HG03442 (cell line): ENCODE data around the gene NFASC.

Experiments
- ATAC-seq: cut with Tn5 transposase; IDR thresholded peaks from one replicate; pipeline ENCODE4 v1.9.1; 2021; ENCODE audit warnings: mild to moderate bottlenecking, moderate library complexity; ENCODE audit not compliant: unreplicated experiment

Gene NFASC

DNA sequence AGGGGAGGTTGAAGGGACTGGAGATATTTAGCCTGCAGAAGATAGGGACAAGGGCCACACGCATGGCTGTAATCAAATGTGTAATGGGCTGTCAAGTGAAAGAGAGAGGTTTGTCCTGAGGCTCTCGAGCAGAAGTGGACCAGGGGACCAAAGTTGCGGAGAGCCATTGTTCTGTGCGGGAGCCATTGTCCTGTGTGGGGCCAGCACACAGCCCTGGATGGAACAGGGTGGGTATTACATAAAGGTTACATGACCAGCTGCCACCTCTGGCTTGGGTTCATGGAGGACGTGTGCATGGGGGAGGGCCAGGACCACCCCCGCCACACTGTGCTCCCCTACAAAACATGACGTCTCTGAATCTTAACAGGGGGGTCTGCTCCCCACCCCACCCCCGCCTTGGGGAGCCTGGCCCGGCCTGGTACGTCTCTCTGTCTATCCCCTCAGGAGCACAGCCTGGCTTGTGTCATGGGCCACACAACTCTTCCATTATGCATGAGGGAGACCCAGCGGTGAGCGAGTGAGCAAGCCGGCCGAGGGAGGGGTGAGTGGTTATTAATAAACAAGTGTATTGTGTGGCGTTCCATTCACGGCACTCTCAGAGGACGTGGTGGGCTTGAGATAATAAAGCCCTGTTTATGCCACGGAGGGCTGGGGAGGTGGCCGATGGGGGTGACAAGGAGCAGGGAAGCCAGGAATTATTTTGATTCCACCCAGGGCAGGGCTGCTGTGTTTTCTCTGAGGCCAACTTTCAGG is at the start of gene NFASC:
Gene NFASC (plus strand): TSS at position 703 of the 753 bp plus-strand sequence. CDS start 73,454 bp downstream, outside the sequence.
- no peak for ATAC-seq

DNA sequence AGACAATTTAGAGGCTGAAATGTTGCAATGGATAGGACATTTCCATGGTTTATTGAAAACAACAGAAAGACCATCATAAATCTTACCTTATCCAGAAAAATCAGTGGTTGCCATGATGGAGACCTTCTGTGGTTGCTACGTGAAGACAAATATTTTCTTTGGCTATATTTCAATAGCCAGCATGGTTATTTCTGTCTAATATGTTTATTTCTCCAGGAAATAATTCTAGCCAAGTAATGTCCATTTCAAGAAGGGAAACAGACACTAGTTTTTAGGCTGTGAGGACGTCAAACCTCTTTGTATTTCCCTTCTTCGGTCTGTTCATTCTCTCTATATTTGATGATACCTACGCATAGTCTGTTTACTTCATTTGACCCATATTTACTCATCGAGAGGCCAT is 49.2 kb upstream of the NFASC start:
- no peak for ATAC-seq

DNA sequence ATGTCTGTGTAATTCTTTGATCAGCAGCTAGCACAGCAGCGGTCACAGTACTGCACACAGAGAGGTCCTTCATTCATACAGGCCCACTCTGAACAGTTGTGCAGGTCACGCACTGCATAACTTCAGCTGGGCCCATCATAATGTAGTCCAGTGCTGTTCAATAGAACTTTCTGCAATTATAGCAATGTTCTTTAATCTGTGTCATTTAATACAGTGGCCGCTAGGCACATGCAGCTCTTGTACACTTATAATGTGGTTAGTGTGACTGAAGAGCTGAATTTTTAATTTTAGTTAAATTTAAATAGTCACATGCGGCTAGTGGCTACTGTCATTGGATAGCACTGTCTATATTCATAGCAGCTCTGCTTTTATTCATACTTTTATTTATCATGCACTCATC is 48.7 kb upstream of the NFASC start:
- ATAC-seq, result no peak

DNA sequence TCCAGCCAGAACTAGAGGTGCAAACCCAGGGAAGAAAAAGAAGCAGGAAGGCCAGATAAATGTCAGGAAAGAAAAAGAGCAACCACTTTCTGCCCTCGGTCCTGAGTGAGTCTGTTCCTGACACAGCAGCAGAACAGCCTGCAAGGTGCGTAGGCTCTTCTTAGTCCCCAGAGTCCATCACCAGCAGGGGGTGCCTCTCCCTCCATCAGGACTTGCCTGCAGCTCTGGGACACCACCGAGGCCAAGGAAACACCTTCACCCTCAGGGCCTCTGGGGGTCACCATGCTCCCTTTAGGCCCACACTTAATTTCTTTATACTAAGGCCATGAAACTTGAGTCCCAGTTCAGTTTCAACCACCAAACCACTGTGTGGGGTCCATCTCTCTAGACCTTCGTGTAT is 43.7 kb upstream of the NFASC start:
- ATAC-seq, result no peak

DNA sequence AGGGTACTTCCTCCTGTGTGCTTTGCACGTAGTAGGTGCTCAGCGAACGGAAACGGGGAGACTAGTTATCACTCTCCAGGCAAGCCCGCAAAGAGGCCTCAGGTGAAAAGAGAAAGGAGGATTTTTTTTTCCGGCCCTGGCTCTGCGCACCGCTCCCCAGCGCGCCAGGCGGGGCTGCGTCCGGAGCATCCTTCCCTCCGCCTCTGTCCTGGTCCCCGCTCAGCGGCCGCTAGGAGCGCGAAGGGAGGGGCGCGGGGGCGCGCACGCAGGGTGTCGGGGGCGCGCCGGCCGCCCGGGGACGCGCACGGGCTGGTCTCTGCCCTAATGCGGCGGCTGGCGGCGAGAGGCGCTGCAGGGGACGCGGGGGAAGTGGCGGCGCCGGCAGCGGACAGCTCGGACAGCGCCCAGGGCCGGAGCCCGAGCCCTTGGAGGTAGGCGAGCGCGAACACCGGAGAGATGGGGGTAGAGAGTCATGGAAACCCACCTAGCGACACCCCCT is 42.3 kb upstream of the NFASC start:
- no peak for ATAC-seq

DNA sequence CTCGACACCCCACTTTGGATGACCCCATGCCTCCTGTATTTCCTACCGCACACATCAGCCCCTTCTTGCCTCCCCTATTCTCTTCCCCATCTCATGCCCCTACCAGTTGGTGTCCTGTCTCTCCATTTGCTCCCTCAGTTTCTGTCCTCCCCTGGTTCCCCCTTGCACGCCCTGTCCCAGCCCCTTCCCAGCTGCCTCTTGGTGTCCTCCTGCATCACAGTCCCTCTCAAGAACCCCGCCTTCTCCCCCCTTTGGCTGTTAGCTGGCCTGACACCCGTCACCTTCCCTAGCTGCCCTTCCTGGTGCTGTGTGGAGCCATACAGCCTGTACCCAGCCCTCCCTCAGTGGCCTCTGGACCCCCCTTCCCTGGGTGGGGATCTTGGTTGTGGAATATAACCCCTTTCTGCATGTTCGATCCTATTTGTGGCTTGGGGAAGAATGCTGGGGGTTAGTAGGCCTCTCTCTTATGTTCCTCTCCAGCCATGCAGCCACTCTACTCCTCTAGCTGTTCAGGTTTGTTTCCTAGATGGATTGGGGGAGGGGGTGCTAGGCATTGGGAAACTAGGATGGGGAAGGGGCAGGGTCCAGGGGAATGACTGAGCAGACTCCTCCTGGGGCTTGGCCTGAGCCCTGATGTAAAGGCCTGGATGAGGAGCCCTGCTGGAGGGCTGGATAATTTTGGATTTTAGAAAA is 41.4 kb upstream of the NFASC start:
- ATAC-seq, result no peak

DNA sequence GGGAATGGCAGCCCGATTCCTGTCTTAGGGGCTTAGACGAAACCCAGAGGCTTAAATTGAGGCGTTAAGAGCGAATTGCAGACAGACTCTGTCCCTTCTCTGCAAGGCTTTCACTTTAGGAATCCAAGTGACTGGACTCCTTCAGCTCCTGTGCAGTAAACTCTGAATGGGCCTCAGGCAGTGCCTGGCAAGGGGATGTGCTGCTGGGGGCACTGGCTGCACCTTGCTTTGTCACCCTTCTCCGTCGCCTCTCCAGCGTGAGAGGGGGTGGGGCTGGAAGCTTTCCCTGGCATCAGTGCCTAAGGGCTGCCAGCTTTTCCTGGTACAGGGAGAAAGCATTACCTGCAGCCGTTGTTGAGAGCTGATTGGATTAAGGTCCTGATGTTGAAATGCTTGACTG is 39.9 kb upstream of the NFASC start:
- ATAC-seq, result no peak

DNA sequence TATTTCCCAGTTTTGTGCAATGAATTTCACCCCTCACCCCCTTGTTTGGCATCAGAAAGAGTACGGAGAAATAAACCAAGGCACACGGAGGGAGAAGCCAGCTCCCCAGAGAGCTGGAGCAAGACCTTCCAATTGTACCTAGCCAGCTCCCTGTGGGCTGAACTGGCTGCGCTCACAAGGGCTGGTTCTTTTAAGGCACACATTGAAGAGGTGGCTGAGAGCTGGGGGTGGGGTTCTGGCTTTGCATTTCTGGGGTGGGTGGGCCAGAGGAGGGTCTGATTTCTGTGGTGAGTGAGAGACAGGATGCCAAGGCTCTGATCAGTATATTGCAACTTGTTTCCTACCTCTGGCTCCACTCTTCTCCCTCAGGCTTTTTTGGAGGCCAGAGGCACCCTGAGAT is 39.5 kb upstream of the NFASC start:
- no peak for ATAC-seq

DNA sequence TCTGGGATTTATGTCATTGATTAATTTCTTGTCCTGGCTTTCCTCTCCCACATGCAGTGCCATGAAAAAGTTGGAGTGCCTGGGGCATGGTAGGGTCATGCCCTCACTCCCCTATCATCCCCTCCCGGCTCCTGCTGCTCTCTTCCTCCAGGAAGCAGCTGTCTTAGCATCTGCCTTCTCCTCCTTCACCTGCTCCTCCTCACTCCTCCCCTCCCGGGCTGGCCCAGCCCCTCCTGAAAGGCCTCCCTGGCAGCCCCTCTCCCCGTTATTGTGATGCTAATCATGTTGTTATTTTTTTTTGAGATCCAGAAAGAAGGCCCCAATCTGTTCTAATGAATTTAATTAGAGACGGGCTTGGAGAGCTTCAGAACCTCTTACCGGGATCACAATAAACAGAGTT is 36.3 kb upstream of the NFASC start:
- ATAC-seq, result no peak

DNA sequence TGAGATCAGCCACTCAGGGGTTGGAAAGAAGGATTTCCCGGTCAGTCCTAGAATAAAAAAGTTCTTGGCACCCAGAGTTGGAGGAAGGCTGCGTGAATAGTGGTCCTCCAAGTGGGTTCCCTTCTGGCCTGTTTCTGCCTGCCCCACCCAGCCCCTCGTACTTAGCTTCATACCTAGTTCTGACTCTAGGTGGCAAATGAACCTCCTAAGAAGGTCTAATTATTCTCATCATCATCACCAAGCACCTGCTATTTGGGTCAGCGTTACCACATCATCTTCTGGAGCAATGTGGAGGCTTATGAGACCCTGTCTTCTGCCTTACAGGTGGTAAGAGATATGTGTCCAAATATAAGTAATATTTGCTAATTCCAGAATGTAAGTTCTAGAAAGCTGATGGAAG is 35.9 kb upstream of the NFASC start:
- no peak for ATAC-seq

DNA sequence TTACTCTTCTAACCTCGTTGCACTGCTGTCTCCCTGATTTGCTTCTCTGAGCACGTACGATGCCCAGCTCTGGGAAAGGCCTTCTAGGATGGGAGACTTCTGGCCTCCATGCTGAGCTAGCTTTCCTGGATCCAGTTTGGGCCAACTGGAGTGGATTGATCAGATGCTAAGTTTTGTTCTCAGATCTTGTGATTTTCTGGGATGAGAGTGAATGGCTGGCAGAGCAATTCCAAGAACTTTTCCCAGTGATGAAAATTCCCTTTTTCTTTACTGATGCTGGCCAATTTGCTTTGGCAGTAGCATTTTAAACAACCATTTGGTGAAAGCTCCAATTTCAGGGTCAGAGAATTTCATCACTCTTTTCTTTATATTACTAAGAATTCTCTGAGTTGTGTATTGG is 34.9 kb upstream of the NFASC start:
- ATAC-seq, result no peak

DNA sequence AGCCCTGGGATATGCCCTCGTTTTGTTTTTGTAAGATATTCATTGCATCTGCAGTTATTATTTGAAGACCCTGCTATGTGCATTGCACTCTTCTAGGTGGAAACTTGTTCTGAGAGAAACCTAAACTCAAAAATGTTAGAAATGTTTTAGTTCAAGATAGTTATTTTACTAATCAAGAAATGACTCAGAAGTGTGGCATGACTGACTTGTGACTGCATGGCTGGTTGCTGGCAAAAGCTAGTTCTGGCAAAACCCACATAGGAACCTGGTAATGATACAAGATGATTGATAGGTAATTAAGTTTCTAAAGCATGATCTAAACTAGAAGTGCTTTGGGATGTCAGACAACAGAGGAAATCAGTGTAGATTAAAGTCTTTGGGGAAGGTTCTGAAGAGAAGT is 33.8 kb upstream of the NFASC start:
- no peak for ATAC-seq

DNA sequence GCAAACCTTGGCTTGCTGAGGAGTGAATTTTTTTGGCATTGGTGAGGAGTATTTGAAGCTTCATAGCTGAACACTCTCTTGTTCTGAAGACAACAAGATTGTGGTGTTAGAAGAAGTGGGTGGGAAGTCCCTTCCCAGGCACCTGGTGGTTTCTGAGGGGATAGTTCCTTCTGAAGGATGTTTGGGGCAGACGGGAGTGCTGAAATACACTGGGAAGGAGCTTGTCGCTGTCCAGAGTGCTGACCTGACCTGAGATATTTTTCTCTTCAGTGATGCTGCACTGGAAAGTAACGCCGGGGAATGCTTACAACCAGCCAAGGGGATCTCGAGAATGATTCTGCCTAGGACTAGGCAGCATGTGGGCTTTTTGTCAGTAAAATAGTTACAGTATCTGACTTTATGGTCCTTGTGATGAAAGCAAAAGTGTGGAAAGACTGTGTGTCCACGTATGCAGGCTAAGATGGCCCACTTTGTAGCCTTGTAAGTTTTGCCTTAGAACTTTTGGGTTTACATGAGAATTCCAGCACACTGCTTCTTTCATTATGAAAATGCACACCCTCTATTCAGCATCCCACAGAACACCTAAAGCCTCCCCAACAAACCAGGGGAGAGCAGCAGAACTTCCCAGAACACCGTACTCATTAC is 33.1 kb upstream of the NFASC start:
- ATAC-seq, result no peak

DNA sequence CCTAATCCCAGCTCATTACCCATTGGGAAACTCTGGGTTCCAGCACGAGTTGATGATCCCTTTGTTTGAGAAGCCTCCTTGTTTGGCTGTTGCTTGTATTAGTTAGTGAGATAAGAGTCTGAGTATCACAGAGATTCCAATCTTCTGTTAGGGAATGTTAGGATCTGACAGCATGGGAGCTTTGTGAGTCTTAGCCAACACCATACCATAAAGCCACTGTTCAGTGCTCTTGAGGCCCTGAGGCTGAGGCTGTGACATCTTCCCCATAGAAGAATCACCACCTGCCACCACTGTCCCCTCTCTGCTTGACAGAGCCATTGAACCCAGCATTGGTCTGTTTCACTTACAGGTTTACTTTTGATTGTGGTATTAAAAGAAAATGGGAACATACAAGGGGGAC is 29.3 kb upstream of the NFASC start:
- no peak for ATAC-seq

DNA sequence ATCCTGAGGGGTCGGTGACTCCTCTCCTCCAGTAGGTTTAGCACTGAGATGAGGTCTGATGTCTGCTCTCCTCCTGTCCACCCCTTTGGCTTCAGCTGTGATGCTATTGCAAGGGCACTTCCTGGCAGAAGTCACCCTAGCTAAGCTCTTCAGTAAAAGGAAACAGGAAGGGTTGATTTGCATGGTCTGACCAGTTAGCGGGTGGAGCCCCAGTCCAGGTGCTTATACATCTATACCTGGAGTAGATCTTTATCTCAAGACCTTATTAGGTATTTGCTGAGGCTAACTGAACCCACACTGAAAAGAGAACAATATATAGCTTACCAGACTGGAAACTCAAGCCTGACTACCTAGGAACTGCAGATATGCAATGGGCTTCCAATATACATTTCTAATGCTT is 28.9 kb upstream of the NFASC start:
- ATAC-seq, result no peak

DNA sequence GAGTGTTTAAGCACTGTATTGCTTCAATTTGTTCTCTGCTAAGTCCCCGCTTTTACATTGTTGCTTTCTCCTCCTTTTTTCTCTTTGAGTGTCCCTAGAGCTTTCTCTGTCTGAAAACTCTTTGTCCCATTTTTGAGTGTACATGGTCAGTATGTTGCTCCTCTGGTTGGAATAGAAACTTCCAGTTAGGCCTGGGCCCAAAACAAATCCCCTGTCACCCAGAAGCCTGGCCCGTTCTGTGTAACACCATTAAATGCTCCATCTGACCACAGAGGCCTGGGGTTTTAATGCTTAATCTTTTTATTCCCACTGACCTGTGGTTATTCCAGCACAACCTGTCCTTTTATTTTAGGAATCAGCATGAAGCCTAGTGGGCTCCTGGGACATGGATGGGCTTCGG is 28.3 kb upstream of the NFASC start:
- no peak for ATAC-seq

DNA sequence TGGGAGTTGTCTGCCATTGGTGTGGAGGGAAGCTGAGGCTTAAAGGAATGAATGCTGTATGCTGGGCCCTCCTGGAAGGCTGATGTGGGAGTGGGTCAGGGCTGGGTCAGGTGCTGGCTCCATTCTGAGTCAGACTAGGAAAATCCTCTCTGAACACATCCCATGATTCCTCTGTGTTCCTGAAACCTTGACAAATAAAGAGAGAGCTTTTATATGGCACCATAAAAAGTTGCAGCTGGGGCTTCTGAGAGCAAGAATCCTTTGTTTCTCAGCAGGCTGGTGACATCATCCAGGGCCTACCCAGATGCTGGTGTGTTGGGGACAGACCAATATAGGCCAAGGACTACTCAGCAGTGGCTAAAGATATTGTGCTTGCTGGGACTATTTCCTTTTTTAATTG is 27.8 kb upstream of the NFASC start:
- ATAC-seq, result no peak

DNA sequence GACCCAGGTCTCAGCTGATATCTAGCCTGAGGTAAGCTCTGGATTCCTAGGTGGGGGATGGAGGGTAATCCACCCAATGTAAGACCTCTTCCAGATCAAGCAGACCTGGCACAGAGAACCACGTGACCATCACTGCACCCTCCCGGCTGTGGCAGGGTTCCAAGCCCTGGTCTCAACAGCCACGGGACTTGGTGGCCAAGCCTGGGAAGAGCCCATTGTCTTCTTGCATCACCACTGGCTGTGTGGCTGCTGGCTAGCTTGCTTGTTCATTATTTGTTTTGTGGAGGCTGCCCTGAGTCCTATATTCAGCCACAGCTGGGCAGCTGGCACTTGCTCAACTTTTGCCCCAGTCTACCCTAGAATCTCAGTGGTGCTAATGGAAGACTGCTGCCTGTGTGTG is 24.1 kb upstream of the NFASC start:
- no peak for ATAC-seq

DNA sequence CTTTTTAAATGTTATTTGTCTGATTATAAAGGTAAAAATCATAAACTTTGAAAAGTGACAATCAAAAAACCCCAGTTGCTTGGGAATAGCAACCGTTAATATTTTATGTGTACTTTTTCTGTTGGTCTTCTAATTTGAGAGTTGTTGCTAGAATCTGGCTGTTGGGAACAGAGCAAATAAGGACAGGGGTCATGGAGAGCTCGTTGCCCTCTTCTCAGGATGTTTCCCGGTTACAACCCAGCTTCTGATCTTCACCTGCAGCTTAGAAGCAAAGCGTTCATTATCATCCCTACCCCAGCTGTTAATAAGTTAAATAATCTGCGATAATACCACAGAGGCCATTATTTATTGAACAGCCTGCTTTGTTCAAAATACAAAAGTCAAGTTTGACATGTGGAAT is 22.1 kb upstream of the NFASC start:
- ATAC-seq, result no peak

DNA sequence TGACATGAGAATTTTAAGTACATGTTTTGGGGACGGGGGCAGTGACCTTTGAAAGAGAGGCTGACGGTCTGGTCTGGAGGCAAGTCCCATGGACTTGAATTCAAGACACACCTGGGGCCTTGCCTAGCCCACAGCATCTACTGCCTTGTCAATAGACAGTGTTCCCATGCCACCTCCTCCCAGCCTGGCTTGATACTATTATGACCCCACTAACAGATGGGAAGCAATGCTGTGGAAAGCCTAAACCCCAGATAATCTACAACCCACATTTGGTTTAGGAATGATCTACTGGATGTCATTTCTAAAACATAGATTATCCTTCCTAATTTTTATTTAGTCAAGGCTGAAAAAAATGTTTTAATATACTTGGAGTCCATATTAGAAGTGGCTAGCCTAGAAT is 17.8 kb upstream of the NFASC start:
- ATAC-seq, result no peak

DNA sequence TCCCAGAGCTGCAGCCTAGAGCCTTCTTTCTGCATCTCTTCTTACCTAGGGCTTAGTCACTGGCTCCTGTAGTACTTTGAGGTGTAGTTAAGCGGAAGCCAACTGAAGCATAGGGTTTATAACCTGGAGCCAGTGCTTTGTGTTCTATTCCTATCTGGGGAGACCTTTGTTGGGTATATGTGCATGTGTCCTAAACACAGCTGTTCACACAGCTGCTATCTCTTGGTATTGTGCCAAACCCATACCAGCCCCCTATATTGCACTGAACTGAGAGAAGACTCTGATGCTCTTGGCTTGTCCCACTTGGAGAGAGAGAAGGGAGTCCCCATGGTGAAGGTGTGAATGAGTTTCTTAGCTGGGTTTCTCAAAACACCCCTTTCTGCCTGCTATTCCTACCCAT is 17.2 kb upstream of the NFASC start:
- no peak for ATAC-seq

DNA sequence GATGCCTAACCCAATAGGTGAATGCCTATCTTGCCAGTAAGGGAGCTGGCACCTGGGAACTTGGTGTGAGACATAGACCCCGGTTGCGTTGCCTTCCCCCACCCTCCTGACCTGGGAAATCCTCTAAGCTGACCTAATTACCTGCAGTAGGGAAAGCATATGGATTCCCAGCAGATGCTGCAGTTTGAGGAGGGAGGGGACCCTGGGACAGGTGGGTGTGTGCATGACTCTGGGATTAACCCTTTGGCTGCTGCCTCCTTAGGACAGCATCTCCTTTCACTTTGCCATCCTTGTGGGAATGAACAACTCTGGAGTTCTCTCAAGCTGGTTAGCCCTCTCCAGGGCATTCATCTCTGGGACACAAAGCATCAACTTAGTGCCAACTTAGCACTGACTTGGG is 16.4 kb upstream of the NFASC start:
- no peak for ATAC-seq
